Stomach (tissue), 9 donors: ENCODE data around the gene OPCML. TPM values are rescaled to one million over a fixed set of nuclear protein-coding genes. Genes with fewer than 3 reads are reported as not detected.
A peak's percentile ranks its signal among the peaks of the same experiment; 100 is the strongest.

Experiments
- DNase-seq, 2 donors: peaks; one replicate each; pipeline versions ENCODE4 v3.0.0 to v3.0.0-alpha.2; 2013 to 2019
- H3K27ac ChIP-seq, 5 donors: fragments of 200-600 bp in 4 of 5; sonication (generic) in 4 of 5; one replicate each; pipeline ENCODE4 v1.5.1; 2013 to 2019; ENCODE audit warnings: mild to moderate bottlenecking in 1 of 5, moderate library complexity in 1 of 5
- H3K27me3 ChIP-seq, 3 donors: fragments of 200-600 bp; sonication (generic); one replicate each; pipeline ENCODE4 v1.5.1; 2017 to 2019; ENCODE audit warnings: mixed run types in 1 of 3
- H3K36me3 ChIP-seq, 4 donors: fragments of 200-600 bp; sonication (generic); 1 replicate in 3 of 4; 2 replicates in 1 of 4; pipeline ENCODE4 v1.5.1; 2016 to 2019
- H3K4me1 ChIP-seq, 4 donors: fragments of 200-600 bp; sonication (generic); one replicate each; pipeline ENCODE4 v1.5.1; 2016 to 2019
- H3K4me3 ChIP-seq, 4 donors: fragments of 200-600 bp; sonication (generic) in 3 of 4; one replicate each; pipeline ENCODE4 v1.5.1; 2016 to 2019; ENCODE audit warnings: mild to moderate bottlenecking in 1 of 4
- H3K9me3 ChIP-seq, 4 donors: fragments of 200-600 bp; sonication (generic); one replicate each; pipeline ENCODE4 v1.5.1; 2016 to 2019
- EP300 ChIP-seq: sonication (generic); formaldehyde crosslinking; IDR thresholded peaks from one replicate; pipeline ENCODE4 v1.6.1; 2017; ENCODE audit warnings: antibody characterized with exemption
- POLR2A ChIP-seq, 4 donors: fragments of 450-650 bp; IDR thresholded peaks; one replicate each; pipeline ENCODE4 v1.6.1; 2016; ENCODE audit warnings: antibody characterized with exemption in 4 of 4, control low read depth in 2 of 4, mild to moderate bottlenecking in 1 of 4, moderate library complexity in 1 of 4
- POLR2AphosphoS5 ChIP-seq, 3 donors: sonication (generic); formaldehyde crosslinking; IDR thresholded peaks; one replicate each; pipeline ENCODE4 v1.6.1; 2016; ENCODE audit warnings: antibody characterized with exemption in 3 of 3
- WGBS, 5 donors: extraction: QIAGEN DNeasy Blood & Tissue Kit in 3 of 5; methylation state at CpG; one replicate each; pipeline versions ENCODE4 v1.1.5 to v1.1.7; 2013 to 2018; 5-methylcytosine and 5-hydroxymethylcytosine counted together
- intact Hi-C: fragments of 100-400 bp; cut with DNase I; formaldehyde crosslinking; loops from one replicate; pipeline ENCODE4 v1.15.1; 2023; ENCODE audit warnings: low total_unique reads
- polyA plus RNA-seq, 3 donors: library from polyadenylated mRNA; stranded (reverse); fragments of 200-250 nt; gene quantifications; one replicate each; pipeline ENCODE4 v1.2.3, GENCODE V29; 2013
- total RNA-seq, 5 donors: library from RNA; depleted of rRNA; stranded (reverse); fragments of >200 nt; gene quantifications; one replicate each; pipeline versions ENCODE4 v1.1.0 to v1.2.3, GENCODE V29; 2014 to 2016
- TF ChIP-seq, protein P1 (sequence below), 7 experiments: fragments of 450-650 bp in 4 of 7; fragments of 200-600 bp in 3 of 7; sonication (generic) in 3 of 7; IDR thresholded peaks; one replicate each; pipeline ENCODE4 v1.5.1; 2016 to 2019; ENCODE audit warnings: antibody characterized with exemption in 7 of 7, control low read depth in 2 of 7, mild to moderate bottlenecking in 1 of 7
- donor health status: healthy with polysubstance abuse.
- donor health status: Bipolar disorder and iron deficiency.
- donor health status: healthy.

The OPCML gene
- total and polyA plus RNA-seq, 8 donors: 0.03 to 0.92 (median 0.55) TPM; not detected in 3

DNA sequence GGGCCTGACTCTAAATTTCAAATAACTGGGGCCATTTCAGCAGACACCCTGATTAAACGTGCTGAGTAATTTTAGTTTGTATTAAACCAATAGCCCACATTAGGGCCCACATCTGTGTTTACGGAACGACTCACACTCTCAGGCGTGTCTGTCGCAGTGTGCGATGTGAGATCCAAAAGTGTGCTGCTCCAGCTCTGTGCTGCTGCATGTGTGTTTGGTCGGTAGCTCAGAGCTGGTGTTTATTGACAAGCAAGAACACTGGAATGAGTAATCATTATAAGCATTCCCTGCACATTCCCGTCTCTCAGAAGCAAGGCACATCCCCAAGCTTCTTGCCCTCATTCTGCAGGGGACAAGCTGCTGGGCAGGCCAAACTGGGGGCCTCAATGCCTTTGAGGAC, 7.8 kb downstream of the OPCML start:
- H3K9me3 ChIP-seq: no peaks in the 10 kb centered on the region

DNA sequence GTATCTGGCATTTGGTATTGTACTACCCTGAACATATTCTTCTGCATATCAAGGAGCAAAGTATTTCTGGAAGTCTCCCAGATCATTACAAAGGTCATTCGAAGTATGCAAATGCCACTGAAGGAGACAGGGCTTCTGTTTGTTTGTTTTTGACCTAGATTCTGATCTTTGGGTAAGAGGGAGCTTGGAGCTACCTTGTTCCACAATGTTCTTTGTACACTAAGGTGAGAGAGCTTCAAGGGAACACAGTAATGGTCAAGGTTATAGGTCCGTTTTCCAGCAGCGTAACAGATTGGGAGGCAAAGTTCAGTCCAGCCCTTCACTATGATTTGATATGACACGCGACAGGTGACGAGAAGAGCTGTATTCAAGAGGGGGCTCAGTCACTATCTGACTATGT, 10.0 kb downstream of the OPCML start:
- Histone ChIP-seq H3K4me1 (peaks cover 6 to 16% (median 10%) of the 10 kb centered on the region in 4 donors), H3K27ac (no peak overlapping the region), H3K9me3 (no peaks in the 10 kb centered on the region), H3K4me3 (no peak overlapping the region), H3K36me3 (no peaks in the 10 kb centered on the region), H3K27me3 (peaks cover 0 to 8% (median 0%) of the 10 kb centered on the region in 3 donors)
- intact Hi-C loops: no loop called here
- TF ChIP-seq EP300: no peak
- TF ChIP-seq POLR2AphosphoS5 (IDR thresholded peaks at IDR 0.05): peak in 2 of 3 donors; percentile 21 to 27
- WGBS, 5 donors: 38 to 76% (median 65%) methylated on average over 6 of the region's 6 CpGs
- no peak for DNase-seq

More for the DNA sequence above, 7.8 kb downstream of the OPCML start:
- H3K27me3 ChIP-seq: peaks cover 5 to 29% (median 5%) of the 10 kb centered on the region in 3 donors
- no peaks in the 10 kb centered on the region for H3K36me3 ChIP-seq
- TF ChIP-seq POLR2AphosphoS5 (IDR thresholded peaks at IDR 0.05) (no peak), POLR2A (IDR thresholded peaks at IDR 0.05) (no peak), EP300 (no peak)
- TF ChIP-seq, protein P1, sequence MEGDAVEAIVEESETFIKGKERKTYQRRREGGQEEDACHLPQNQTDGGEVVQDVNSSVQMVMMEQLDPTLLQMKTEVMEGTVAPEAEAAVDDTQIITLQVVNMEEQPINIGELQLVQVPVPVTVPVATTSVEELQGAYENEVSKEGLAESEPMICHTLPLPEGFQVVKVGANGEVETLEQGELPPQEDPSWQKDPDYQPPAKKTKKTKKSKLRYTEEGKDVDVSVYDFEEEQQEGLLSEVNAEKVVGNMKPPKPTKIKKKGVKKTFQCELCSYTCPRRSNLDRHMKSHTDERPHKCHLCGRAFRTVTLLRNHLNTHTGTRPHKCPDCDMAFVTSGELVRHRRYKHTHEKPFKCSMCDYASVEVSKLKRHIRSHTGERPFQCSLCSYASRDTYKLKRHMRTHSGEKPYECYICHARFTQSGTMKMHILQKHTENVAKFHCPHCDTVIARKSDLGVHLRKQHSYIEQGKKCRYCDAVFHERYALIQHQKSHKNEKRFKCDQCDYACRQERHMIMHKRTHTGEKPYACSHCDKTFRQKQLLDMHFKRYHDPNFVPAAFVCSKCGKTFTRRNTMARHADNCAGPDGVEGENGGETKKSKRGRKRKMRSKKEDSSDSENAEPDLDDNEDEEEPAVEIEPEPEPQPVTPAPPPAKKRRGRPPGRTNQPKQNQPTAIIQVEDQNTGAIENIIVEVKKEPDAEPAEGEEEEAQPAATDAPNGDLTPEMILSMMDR (IDR thresholded peaks at IDR 0.05): no peak
- WGBS, 5 donors: 58 to 77% (median 64%) methylated on average over 8 of the region's 8 CpGs
- peaks cover 6 to 16% (median 10%) of the 10 kb centered on the region in 4 donors for H3K4me1 ChIP-seq
- H3K4me3 ChIP-seq: no peak overlapping the region
- intact Hi-C loops: no loop called here
- H3K27ac ChIP-seq: no peak overlapping the region
- no peak for DNase-seq

DNA sequence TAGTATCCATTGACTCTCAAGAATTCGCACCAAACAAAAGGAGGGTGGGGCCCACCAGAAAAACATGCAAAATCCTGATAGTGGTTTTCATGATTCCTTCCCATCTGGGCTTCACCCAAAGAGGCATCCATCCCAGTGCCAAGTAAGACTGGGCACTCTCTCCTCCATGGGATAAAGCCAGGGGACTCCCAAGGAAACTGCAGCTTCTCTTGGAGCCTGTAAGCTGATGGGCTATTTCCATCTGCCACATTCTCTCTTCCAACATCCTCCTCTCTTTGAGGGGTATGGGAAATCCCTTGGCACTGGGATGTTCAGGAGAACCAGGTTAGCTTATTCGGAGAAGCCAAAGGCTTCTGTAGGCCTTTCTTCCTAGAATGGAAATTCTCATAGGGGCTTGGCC, 10.8 kb downstream of the OPCML start:
- WGBS, 5 donors: 85 to 100% (median 95%) methylated on average over 2 of the region's 2 CpGs
- Histone ChIP-seq H3K4me1 (peaks cover 6 to 16% (median 10%) of the 10 kb centered on the region in 4 donors), H3K36me3 (no peaks in the 10 kb centered on the region), H3K4me3 (no peak overlapping the region), H3K9me3 (no peaks in the 10 kb centered on the region), H3K27me3 (peaks cover 0 to 2% (median 0%) of the 10 kb centered on the region in 3 donors), H3K27ac (no peak overlapping the region)
- intact Hi-C loops: no loop called here
- DNase-seq: no peak
- TF ChIP-seq EP300: no peak

DNA sequence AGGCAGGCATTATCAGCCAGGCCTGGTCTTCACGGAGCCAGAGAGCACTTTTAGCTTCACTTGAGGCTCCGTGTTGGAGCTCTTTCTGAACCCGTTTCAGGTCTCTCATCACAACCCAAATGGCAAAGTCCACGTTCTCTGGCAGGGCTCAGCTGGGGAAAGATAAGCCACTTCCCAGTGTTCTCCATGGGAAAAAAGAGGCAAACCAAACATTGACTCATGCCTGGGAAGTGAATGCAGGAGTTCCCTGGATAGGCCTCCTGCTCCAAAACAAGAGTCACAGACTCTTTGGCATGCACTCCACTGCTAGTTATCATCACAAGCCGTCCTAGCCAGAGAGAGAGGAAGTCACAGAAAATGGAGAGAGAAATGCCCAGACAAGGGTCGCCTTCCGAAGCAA, 11.6 kb downstream of the OPCML start:
- Histone ChIP-seq H3K9me3 (no peaks in the 10 kb centered on the region), H3K27ac (peak overlapping the region in 4 of 5 donors; percentile 21 to 36 (median 27)), H3K27me3 (no peaks in the 10 kb centered on the region), H3K36me3 (no peaks in the 10 kb centered on the region), H3K4me3 (no peak overlapping the region), H3K4me1 (peaks cover 6 to 16% (median 10%) of the 10 kb centered on the region in 4 donors)
- TF ChIP-seq POLR2AphosphoS5 (IDR thresholded peaks at IDR 0.05): peak; percentile 30 to 87 (median 76)
- TF ChIP-seq EP300: no peak
- intact Hi-C loops: no loop called here
- 25 to 48% (median 35%) methylated on average over 7 of the region's 7 CpGs for WGBS, 5 donors
- peak; percentile 19 to 60 for DNase-seq

DNA sequence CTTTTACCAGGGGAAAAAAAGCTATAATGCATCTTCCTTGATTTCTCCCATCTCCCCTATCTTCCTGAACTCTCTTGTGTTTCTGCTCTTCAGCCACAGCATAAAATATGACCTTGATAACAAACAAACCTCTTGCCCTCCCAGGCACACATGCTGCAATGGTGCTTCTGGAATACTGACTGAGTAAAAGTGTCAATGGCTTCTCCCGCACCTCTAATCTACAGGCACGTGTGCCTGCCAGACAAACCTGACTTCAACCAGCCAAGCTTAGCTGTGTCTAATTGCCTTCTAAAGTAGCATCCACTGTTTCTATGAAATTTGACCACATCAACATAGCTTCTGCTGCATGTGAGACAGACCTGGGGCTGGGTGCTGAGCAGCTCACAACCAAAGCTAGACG, 12.7 kb downstream of the OPCML start:
- DNase-seq: no peak
- no peaks in the 10 kb centered on the region for H3K27me3 ChIP-seq
- intact Hi-C loops: no loop called here
- H3K4me1 ChIP-seq: peaks cover 6 to 16% (median 10%) of the 10 kb centered on the region in 4 donors
- WGBS, 5 donors: 56 to 76% (median 66%) methylated on average over 3 of the region's 3 CpGs
- H3K4me3 ChIP-seq: no peak overlapping the region
- no peaks in the 10 kb centered on the region for H3K36me3 ChIP-seq
- no peaks in the 10 kb centered on the region for H3K9me3 ChIP-seq
- no peak overlapping the region for H3K27ac ChIP-seq
- TF ChIP-seq, protein P1 (IDR thresholded peaks at IDR 0.05): no peak
- TF ChIP-seq EP300: no peak
- TF ChIP-seq POLR2A (IDR thresholded peaks at IDR 0.05): no peak

DNA sequence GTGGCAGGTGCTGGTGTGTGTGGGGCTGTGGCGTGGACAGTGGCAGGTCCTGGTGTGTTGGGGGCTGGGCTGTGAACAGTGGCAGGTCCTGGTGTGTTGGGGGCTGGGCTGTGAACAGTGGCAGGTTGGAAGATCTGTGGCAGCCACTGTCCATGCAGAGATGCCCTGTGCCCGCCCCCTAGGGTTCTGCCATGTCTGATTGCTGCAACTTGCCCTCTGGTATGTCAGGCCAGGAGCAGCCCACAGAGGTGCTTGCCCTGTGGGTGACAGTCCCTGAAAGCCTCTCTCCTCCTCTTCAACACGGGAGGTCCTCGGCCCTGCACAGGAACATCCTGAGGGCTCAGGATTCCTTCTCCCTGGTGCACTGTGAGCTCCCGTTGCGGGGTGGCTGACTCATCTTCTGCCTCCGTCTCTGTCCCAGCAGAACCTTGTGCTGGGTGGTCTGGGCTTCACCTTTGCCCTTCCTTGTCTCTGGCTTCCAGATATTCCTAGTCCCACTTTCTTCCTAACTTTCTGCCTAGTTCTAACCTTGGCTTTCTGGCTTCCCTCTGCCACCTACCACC, 13.5 kb downstream of the OPCML start:
- H3K4me3 ChIP-seq: no peak overlapping the region
- TF ChIP-seq, protein P1 (IDR thresholded peaks at IDR 0.05): no peak
- TF ChIP-seq POLR2A (IDR thresholded peaks at IDR 0.05) (no peak), POLR2AphosphoS5 (IDR thresholded peaks at IDR 0.05) (no peak), EP300 (no peak)
- 78 to 88% (median 83%) methylated on average over 6 to 7 of the region's 7 CpGs for WGBS, 5 donors
- DNase-seq: no peak
- peaks cover 0 to 3% (median 0%) of the 10 kb centered on the region in 3 donors for H3K27me3 ChIP-seq
- H3K36me3 ChIP-seq: no peaks in the 10 kb centered on the region
- H3K27ac ChIP-seq: no peak overlapping the region
- peaks cover 6 to 16% (median 10%) of the 10 kb centered on the region in 4 donors for H3K4me1 ChIP-seq
- no peaks in the 10 kb centered on the region for H3K9me3 ChIP-seq
- intact Hi-C loops: no loop called here
